ENCODE measurements around the gene AAMP. TPM values are rescaled to one million over a fixed set of nuclear protein-coding genes. Genes with fewer than 3 reads are reported as not detected.

AAMP gene
- total and polyA plus RNA-seq, 12 donors = 33.4 to 116 (median 57.5) TPM

DNA sequence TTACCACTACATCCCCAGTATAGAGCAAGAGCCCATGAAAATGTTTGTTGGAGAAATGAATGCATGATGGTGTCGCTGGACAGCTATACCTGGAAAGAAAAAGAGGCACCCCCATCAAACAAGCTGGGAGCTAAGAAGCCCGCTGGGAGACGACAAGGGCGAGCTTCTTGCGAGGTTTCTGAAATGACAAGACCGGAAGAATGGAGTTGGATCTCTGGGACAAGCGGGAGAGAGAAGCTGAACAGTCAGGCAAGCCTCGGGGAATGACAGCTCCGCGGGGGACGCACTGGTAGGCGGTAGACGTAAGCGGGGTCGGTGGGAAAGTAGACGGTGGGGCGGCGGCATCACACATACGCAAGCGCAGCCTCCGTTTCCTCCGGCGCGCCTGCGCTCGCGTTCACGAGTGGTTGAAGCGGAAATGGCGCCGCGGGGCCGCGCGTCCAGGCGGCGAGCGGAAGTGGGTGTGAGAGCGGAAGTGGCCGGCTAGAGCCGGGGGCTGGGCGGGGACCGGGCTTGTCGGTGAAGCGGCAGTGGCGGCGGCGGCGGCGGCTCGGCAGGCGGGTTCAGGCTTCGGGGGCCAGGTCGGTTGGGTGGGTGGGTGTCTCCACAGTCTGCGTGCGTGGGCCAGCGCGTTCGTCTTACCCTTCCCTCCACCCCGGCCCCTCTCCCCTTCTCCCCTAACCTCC, 53.1 kb downstream of the AAMP start, which contains the start of gene ARPC2:
Gene ARPC2, plus strand, starts transcription at position 516 of the 686 bp plus-strand sequence. CDS start 282 bp downstream, outside the sequence.
- 0 to 1% methylated on average over 36 to 60 of the region's 60 CpGs for WGBS, 2 donors
- Histone ChIP-seq H3K27ac (peak within 1 kb of the TSS; percentile 58 to 99 (median 94)), H3K4me3 (peak within 1 kb of the TSS; percentile 78 to 97 (median 94)), H3K27me3 (no peaks in the 10 kb centered on the region), H3K4me1 (peaks cover 11 to 53% (median 44%) of the 10 kb centered on the region in 9 donors), H3K36me3 (peaks cover 0 to 29% (median 0%) of the 10 kb centered on the region in 9 donors), H3K9me3 (no peaks in the 10 kb centered on the region)
- intact Hi-C loops (cut with DNase I) = loop anchor here in 7 of 10 donors (1.0 to 5.0 kb wide), 7 partner anchors 30 to 76 kb away; partner anchors contain the start of genes AAMP (in 2 of the 7), PNKD (in 2 of the 7), GPBAR1 (in 1 of the 7) and TMBIM1 (in 1 of the 7)
- DNase-seq (peak; percentile 95 to 96), ATAC-seq (peak; percentile 97 to 99 (median 98))
- peak in 2 of 9 donors; percentile 5 to 20 for TF ChIP-seq CTCF (IDR thresholded peaks at IDR 0.05)

DNA sequence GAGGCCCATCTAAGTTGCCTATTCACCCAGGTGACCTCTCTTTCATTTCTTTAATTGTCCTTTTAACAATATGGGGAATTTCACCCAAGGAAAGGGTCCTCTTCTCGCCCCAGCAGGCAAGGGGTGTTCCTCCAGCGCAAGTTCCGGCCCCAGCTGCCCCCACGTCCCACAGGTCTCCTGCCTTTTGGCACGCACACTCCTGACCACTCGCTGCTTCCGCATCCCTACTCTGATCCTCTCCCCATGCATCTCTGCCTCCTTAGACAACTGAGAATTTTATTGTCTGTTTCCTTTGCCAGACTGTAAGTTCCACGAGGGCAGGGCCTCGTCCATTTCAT, 53.6 kb downstream of the AAMP start:
- intact Hi-C loops (cut with DNase I) = loop anchor here in 7 of 10 donors (1.0 to 5.0 kb wide), 7 partner anchors 30 to 76 kb away; partner anchors contain the start of genes AAMP (in 2 of the 7), PNKD (in 2 of the 7), GPBAR1 (in 1 of the 7) and TMBIM1 (in 1 of the 7)

More for the DNA sequence above, 53.6 kb downstream of the AAMP start:
- Histone ChIP-seq H3K36me3 (peaks cover 0 to 24% (median 0%) of the 10 kb centered on the region in 9 donors), H3K9me3 (no peaks in the 10 kb centered on the region), H3K4me1 (peaks cover 11 to 48% (median 40%) of the 10 kb centered on the region in 9 donors), H3K27me3 (no peaks in the 10 kb centered on the region), H3K4me3 (peak overlapping the region; percentile 78 to 97 (median 94)), H3K27ac (peak overlapping the region; percentile 58 to 99 (median 94))
- WGBS, 2 donors = 30 to 31% methylated on average over 9 of the region's 9 CpGs
- no peak for TF ChIP-seq CTCF (IDR thresholded peaks at IDR 0.05)
- DNase-seq = peak; percentile 26 to 30
- peak in 6 of 8 donors; percentile 11 to 47 (median 25) for ATAC-seq

Small RNAs within 50 kb of the gene (microRNA-seq; reads per million reads assigned to microRNA genes)
- 3.0 to 8.2 reads per million in 2 donors for gene MIR6513

Other genes with a start within 250 kb of the AAMP start
- under 1 TPM in 1 of 10 donors, not detected in 9; 0.21 TPM for gene RUFY4, start 200.9 kb downstream of the AAMP start, total RNA-seq
- gene RUFY4, start 200.9 kb downstream of the AAMP start, polyA plus RNA-seq = not detected
- gene CXCR2, start 144.1 kb downstream of the AAMP start, total RNA-seq = 1 to 10 TPM in 1 of 10 donors, under 1 TPM in 9; 0.39 to 2.7 (median 0.72) TPM
- gene CXCR2, start 144.1 kb downstream of the AAMP start, polyA plus RNA-seq = under 1 TPM; 0.07 to 0.22 TPM
- 1 to 10 TPM in 2 of 10 donors, under 1 TPM in 8; 0.15 to 2.6 (median 0.47) TPM for gene CXCR1, start 103.2 kb downstream of the AAMP start, total RNA-seq
- under 1 TPM in 1 of 2 donors, not detected in 1; 0.10 TPM for gene CXCR1, start 103.2 kb downstream of the AAMP start, polyA plus RNA-seq
- 100 to 1,000 TPM; 120 to 213 (median 134) TPM for gene ARPC2, start 52.9 kb downstream of the AAMP start, total RNA-seq
- 100 to 1,000 TPM in 1 of 2 donors, 10 to 100 TPM in 1; 58.5 to 176 TPM for gene ARPC2, start 52.9 kb downstream of the AAMP start, polyA plus RNA-seq
- 1 to 10 TPM in 7 of 10 donors, under 1 TPM in 3; 0.36 to 3.7 (median 1.3) TPM for gene GPBAR1, start 9.1 kb downstream of the AAMP start, total RNA-seq
- gene GPBAR1, start 9.1 kb downstream of the AAMP start, polyA plus RNA-seq = 1 to 10 TPM; 1.8 to 2.3 TPM
- gene PNKD, start 382 bp upstream of the AAMP start, total RNA-seq = 10 to 100 TPM; 56.9 to 91.1 (median 74.2) TPM
- gene PNKD, start 382 bp upstream of the AAMP start, polyA plus RNA-seq = 100 to 1,000 TPM in 1 of 2 donors, 10 to 100 TPM in 1; 76.7 to 138 TPM
- gene TMBIM1, start 22.4 kb upstream of the AAMP start, total RNA-seq = 100 to 1,000 TPM in 7 of 10 donors, 10 to 100 TPM in 3; 85.3 to 151 (median 110) TPM
- gene TMBIM1, start 22.4 kb upstream of the AAMP start, polyA plus RNA-seq = 100 to 1,000 TPM in 1 of 2 donors, 10 to 100 TPM in 1; 30.9 to 139 TPM
- gene CATIP, start 86.7 kb upstream of the AAMP start, total RNA-seq = not detected
- under 1 TPM in 1 of 2 donors, not detected in 1; 0.04 TPM for gene CATIP, start 86.7 kb upstream of the AAMP start, polyA plus RNA-seq
- gene SLC11A1, start 112.1 kb upstream of the AAMP start, total RNA-seq = 1 to 10 TPM in 9 of 10 donors, under 1 TPM in 1; 0.64 to 9.1 (median 4.0) TPM
- gene SLC11A1, start 112.1 kb upstream of the AAMP start, polyA plus RNA-seq = 1 to 10 TPM; 4.5 to 8.0 TPM
- gene CTDSP1, start 129.7 kb upstream of the AAMP start, total RNA-seq = 100 to 1,000 TPM in 2 of 10 donors, 10 to 100 TPM in 8; 77.9 to 118 (median 89.5) TPM
- gene CTDSP1, start 129.7 kb upstream of the AAMP start, polyA plus RNA-seq = 10 to 100 TPM; 84.2 to 95.0 TPM
- not detected for gene VIL1, start 149.0 kb upstream of the AAMP start, total RNA-seq
- under 1 TPM in 1 of 2 donors, not detected in 1; 0.06 TPM for gene VIL1, start 149.0 kb upstream of the AAMP start, polyA plus RNA-seq

Data from heart right ventricle (tissue), 16 donors.